Measurements from ENCODE around the gene SRGAP1.

SRGAP1 gene

DNA sequence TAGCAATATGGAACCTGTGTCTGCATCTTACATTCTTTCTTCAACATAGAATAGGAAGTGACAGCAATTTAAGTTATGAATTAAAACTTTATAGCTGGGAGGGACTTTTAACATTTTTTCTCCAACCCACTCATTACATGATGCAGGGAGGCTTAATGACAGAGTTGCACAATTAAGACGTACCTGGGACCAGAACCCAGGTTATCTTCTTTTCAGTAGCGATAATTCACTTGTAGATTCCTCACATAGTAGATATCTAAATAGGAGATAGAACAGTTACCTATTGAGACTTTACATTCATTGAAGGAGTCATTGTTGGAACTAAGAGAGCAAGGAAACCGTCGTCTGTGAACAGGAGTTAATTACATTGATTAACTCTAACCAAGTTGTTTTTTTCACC is 5.1 kb downstream of the SRGAP1 start:
- no peak overlapping the region for H3K27ac ChIP-seq (ENCODE audit: low read depth, low read length, poor library complexity, severe bottlenecking)
- H3K36me3 ChIP-seq (ENCODE audit: insufficient read depth, low read length) = no peaks in the 10 kb centered on the region
- no peak overlapping the region for H3K9ac ChIP-seq (ENCODE audit: low read length)
- no peaks in the 10 kb centered on the region for H3K27me3 ChIP-seq (ENCODE audit: insufficient read depth, low read length)
- H3K9me3 ChIP-seq (ENCODE audit: low read length) = no peaks in the 10 kb centered on the region
- H2AFZ ChIP-seq (ENCODE audit: low read length) = no peak overlapping the region
- no peaks in the 10 kb centered on the region for H3K79me2 ChIP-seq (ENCODE audit: insufficient read depth, low read length)
- TF ChIP-seq, protein P1, sequence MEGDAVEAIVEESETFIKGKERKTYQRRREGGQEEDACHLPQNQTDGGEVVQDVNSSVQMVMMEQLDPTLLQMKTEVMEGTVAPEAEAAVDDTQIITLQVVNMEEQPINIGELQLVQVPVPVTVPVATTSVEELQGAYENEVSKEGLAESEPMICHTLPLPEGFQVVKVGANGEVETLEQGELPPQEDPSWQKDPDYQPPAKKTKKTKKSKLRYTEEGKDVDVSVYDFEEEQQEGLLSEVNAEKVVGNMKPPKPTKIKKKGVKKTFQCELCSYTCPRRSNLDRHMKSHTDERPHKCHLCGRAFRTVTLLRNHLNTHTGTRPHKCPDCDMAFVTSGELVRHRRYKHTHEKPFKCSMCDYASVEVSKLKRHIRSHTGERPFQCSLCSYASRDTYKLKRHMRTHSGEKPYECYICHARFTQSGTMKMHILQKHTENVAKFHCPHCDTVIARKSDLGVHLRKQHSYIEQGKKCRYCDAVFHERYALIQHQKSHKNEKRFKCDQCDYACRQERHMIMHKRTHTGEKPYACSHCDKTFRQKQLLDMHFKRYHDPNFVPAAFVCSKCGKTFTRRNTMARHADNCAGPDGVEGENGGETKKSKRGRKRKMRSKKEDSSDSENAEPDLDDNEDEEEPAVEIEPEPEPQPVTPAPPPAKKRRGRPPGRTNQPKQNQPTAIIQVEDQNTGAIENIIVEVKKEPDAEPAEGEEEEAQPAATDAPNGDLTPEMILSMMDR (IDR thresholded peaks at IDR 0.05; ENCODE audit: low read length) = no peak
- TF ChIP-seq EZH2 (IDR thresholded peaks at IDR 0.05; ENCODE audit: borderline replicate concordance, low read length) = no peak
- H3K4me2 ChIP-seq (ENCODE audit: low read length) = no peak overlapping the region
- no peak overlapping the region for H3K4me3 ChIP-seq (ENCODE audit: low read depth, low read length, poor library complexity, severe bottlenecking)
- H3F3A ChIP-seq (ENCODE audit: insufficient read depth, low read length) = no peaks in the 10 kb centered on the region
- no peaks in the 10 kb centered on the region for H4K20me1 ChIP-seq (ENCODE audit: insufficient read depth, low read length)
- peaks cover 2% of the 10 kb centered on the region for H3K4me1 ChIP-seq (ENCODE audit: insufficient read depth, low read length, severe bottlenecking)
- H3K9me2 ChIP-seq (ENCODE audit: low read depth, low read length) = no peaks in the 10 kb centered on the region

DNA sequence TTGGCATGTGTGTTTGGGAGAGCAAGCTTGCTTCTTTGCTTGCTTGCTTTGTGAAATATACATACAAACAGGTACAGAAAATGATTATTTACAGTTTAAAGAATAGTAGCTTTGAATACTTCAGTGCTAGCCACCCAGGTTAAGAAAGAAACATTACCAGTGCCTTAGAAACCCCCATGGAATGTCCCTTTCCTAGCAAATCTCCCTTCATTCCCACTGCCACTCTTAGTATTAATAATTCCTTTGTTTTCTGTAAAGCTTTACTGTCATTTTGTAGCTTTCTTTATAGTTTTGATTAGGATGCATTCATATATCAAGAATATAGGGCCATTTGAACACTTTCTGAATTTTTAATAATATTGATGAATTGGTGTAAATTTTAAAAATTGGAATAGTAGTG is 9.5 kb downstream of the SRGAP1 start:
- no peaks in the 10 kb centered on the region for H3K4me1 ChIP-seq (ENCODE audit: insufficient read depth, low read length, severe bottlenecking)
- no peak overlapping the region for H2AFZ ChIP-seq (ENCODE audit: low read length)
- H3K9ac ChIP-seq (ENCODE audit: low read length) = no peak overlapping the region
- no peaks in the 10 kb centered on the region for H3K9me3 ChIP-seq (ENCODE audit: low read length)
- no peak overlapping the region for H3K4me3 ChIP-seq (ENCODE audit: low read depth, low read length, poor library complexity, severe bottlenecking)
- H4K20me1 ChIP-seq (ENCODE audit: insufficient read depth, low read length) = no peaks in the 10 kb centered on the region
- no peak overlapping the region for H3K4me2 ChIP-seq (ENCODE audit: low read length)
- H3K9me2 ChIP-seq (ENCODE audit: low read depth, low read length) = no peaks in the 10 kb centered on the region
- no peaks in the 10 kb centered on the region for H3F3A ChIP-seq (ENCODE audit: insufficient read depth, low read length)
- no peak overlapping the region for H3K27ac ChIP-seq (ENCODE audit: low read depth, low read length, poor library complexity, severe bottlenecking)
- H3K36me3 ChIP-seq (ENCODE audit: insufficient read depth, low read length) = no peaks in the 10 kb centered on the region
- H3K27me3 ChIP-seq (ENCODE audit: insufficient read depth, low read length) = 0 out of 2 replicates have a peak, but pooled peaks cover 2% of the 10 kb centered on the region
- TF ChIP-seq EZH2 (IDR thresholded peaks at IDR 0.05; ENCODE audit: borderline replicate concordance, low read length) = no peak
- TF ChIP-seq, protein P1 (IDR thresholded peaks at IDR 0.05; ENCODE audit: low read length) = no peak
- H3K79me2 ChIP-seq (ENCODE audit: insufficient read depth, low read length) = no peaks in the 10 kb centered on the region

DNA sequence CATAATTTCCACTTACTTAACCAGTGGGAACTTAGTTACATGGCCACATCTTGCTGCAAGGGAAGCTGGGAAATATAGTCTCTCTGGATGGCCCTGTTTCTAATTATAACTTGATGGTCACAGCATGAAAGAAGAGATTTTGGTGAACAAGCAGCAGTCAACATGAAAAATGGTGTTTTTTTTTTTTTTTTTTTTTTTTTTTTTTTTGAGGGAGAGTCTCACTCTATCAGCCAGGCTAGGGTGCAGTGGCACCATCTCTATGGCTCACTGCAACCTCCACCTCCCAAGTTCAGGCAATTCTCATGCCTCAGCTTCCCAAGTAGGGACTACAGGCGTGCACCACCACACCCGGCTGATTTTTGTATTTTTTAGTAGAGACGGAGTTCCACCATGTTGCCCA is 10.8 kb downstream of the SRGAP1 start:
- Histone ChIP-seq H3K9me2 (ENCODE audit: low read depth, low read length) (no peaks in the 10 kb centered on the region), H4K20me1 (ENCODE audit: insufficient read depth, low read length) (no peaks in the 10 kb centered on the region), H3K79me2 (ENCODE audit: insufficient read depth, low read length) (no peaks in the 10 kb centered on the region), H3K4me1 (ENCODE audit: insufficient read depth, low read length, severe bottlenecking) (no peaks in the 10 kb centered on the region), H3K4me3 (ENCODE audit: low read depth, low read length, poor library complexity, severe bottlenecking) (no peak overlapping the region), H3F3A (ENCODE audit: insufficient read depth, low read length) (no peaks in the 10 kb centered on the region), H2AFZ (ENCODE audit: low read length) (no peak overlapping the region), H3K4me2 (ENCODE audit: low read length) (no peak overlapping the region), H3K9me3 (ENCODE audit: low read length) (no peaks in the 10 kb centered on the region), H3K27ac (ENCODE audit: low read depth, low read length, poor library complexity, severe bottlenecking) (no peak overlapping the region), H3K36me3 (ENCODE audit: insufficient read depth, low read length) (no peaks in the 10 kb centered on the region), H3K27me3 (ENCODE audit: insufficient read depth, low read length) (0 out of 2 replicates have a peak, but pooled peaks cover 2% of the 10 kb centered on the region), H3K9ac (ENCODE audit: low read length) (no peak overlapping the region)
- TF ChIP-seq, protein P1 (IDR thresholded peaks at IDR 0.05; ENCODE audit: low read length) = no peak
- no peak for TF ChIP-seq EZH2 (IDR thresholded peaks at IDR 0.05; ENCODE audit: borderline replicate concordance, low read length)

All from OCI-LY1 (cell line).